Naive thymus-derived CD4-positive, alpha-beta T cell (primary cell): ENCODE results near the gene TCAF1. TPM values are rescaled to one million over a fixed set of nuclear protein-coding genes. Genes with fewer than 3 reads are reported as not detected.

Source experiments
- ATAC-seq: fragments of 150-1000 bp; cut with Tn5 transposase; 2 replicates; pipeline ENCODE4 v1.10.0; 2021; ENCODE audit warnings: mild to moderate bottlenecking, moderate library complexity
- CTCF ChIA-PET: fragments of 350-600 bp; sonication (Branson Sonifier 250); formaldehyde crosslinking; loops from one replicate; lab custom pipeline; 2021; ENCODE audit warnings: antibody characterized with exemption; lab: Charles Lee
- POLR2A ChIA-PET: fragments of 350-600 bp; sonication (Branson Sonifier 250); formaldehyde crosslinking; loops from one replicate; lab custom pipeline; 2021; ENCODE audit warnings: antibody characterized with exemption, inconsistent platforms; lab: Charles Lee
- DNase-seq, 9 donors: peaks; one replicate each; pipeline versions ENCODE4 v3.0.0 to v3.0.0-alpha.2; 2020 to 2022; ENCODE audit warnings: mixed read lengths in 1 of 9
- H3K27ac ChIP-seq: one replicate; pipeline ENCODE4 v1.7.0; 2013; ENCODE audit warnings: mild to moderate bottlenecking, low read depth, low read length, moderate library complexity
- H3K27me3 ChIP-seq, 2 donors: one replicate each; pipeline ENCODE4 v1.7.0; 2013; ENCODE audit warnings: low read length in 2 of 2, mild to moderate bottlenecking in 2 of 2, moderate library complexity in 2 of 2; ENCODE audit not compliant: control insufficient read depth in 2 of 2, insufficient read depth in 2 of 2
- H3K36me3 ChIP-seq, 3 experiments: 1 replicate in 2 of 3; 2 replicates in 1 of 3; pipeline ENCODE4 v1.7.0; 2013; ENCODE audit warnings: low read length in 3 of 3, mild to moderate bottlenecking in 3 of 3, moderate library complexity in 1 of 3; ENCODE audit not compliant: insufficient read depth in 3 of 3, control insufficient read depth in 2 of 3
- H3K4me1 ChIP-seq, 2 donors: one replicate each; pipeline ENCODE4 v1.7.0; 2013; ENCODE audit warnings: low read length in 2 of 2, mild to moderate bottlenecking in 2 of 2, moderate library complexity in 1 of 2; ENCODE audit not compliant: control insufficient read depth in 2 of 2, insufficient read depth in 2 of 2
- H3K4me3 ChIP-seq: 2 replicates; pipeline ENCODE4 v1.7.0; 2013; ENCODE audit warnings: mild to moderate bottlenecking, low read length
- H3K9me3 ChIP-seq, 3 experiments: 1 replicate in 2 of 3; 2 replicates in 1 of 3; pipeline ENCODE4 v1.7.0; 2013; ENCODE audit warnings: low read length in 3 of 3; ENCODE audit not compliant: control insufficient read depth in 2 of 3
- H3K27ac Mint-ChIP-seq, 9 donors: one replicate each; pipeline ENCODE4 v1.8.0; 2020 to 2022; ENCODE audit warnings: mixed read lengths in 9 of 9, mild to moderate bottlenecking in 8 of 9, moderate library complexity in 5 of 9, inconsistent platforms in 2 of 9
- H3K27me3 Mint-ChIP-seq, 5 donors: one replicate each; pipeline ENCODE4 v1.8.0; 2021 to 2022; ENCODE audit warnings: mixed read lengths in 5 of 5, mild to moderate bottlenecking in 1 of 5
- H3K36me3 Mint-ChIP-seq, 5 donors: one replicate each; pipeline ENCODE4 v1.8.0; 2020 to 2022; ENCODE audit warnings: mixed read lengths in 5 of 5, mild to moderate bottlenecking in 3 of 5, inconsistent platforms in 1 of 5
- H3K4me1 Mint-ChIP-seq, 7 donors: one replicate each; pipeline ENCODE4 v1.8.0; 2020 to 2022; ENCODE audit warnings: mixed read lengths in 7 of 7, mild to moderate bottlenecking in 3 of 7, inconsistent platforms in 1 of 7
- H3K4me3 Mint-ChIP-seq, 10 donors: one replicate each; pipeline ENCODE4 v1.8.0; 2020 to 2022; ENCODE audit warnings: mild to moderate bottlenecking in 10 of 10, mixed read lengths in 10 of 10, moderate library complexity in 6 of 10, inconsistent platforms in 2 of 10
- H3K9me3 Mint-ChIP-seq, 11 donors: one replicate each; pipeline ENCODE4 v1.8.0; 2020 to 2022; ENCODE audit warnings: mixed read lengths in 11 of 11, mild to moderate bottlenecking in 4 of 11, inconsistent platforms in 1 of 11, moderate library complexity in 1 of 11
- intact Hi-C, 2 donors: fragments of 100-400 bp; cut with micrococcal nuclease; formaldehyde crosslinking; loops; one replicate each; pipeline ENCODE4 v1.15.1; 2023
- polyA plus RNA-seq, 2 donors: library from polyadenylated mRNA; unstranded; fragments of 300-500 nt; fragmentation: Illumina TruSeq; gene quantifications; one replicate each; pipeline ENCODE4 v1.2.3, GENCODE V29; 2021
- total RNA-seq, 6 experiments: library from RNA in 5 of 6; stranded (reverse) in 5 of 6; gene quantifications; 1 replicate in 5 of 6; 2 replicates in 1 of 6; pipeline ENCODE4 v1.2.3 and lab custom pipeline; 2021 to 2026

The TCAF1 gene
- total and polyA plus RNA-seq, 7 experiments from 2014 or later = 6.8 to 19.4 (median 11.1) TPM

GRCh38 chr7:143936087-143937009 lies 34.4 kb upstream of the TCAF1 start:
- peaks cover 0 to 8% (median 0%) of the 10 kb centered on the region in 7 donors for H3K4me1 Mint-ChIP-seq
- Histone ChIP-seq H3K27ac (no peak overlapping the region), H3K27me3 (no peaks in the 10 kb centered on the region), H3K36me3 (no peaks in the 10 kb centered on the region), H3K9me3 (peaks cover 0 to 4% (median 0%) of the 10 kb centered on the region in 3 experiments), H3K4me3 (no peak overlapping the region), H3K4me1 (no peaks in the 10 kb centered on the region)
- DNase-seq (no peak), ATAC-seq (no peak)
- POLR2A ChIA-PET = no interaction called here
- H3K27ac Mint-ChIP-seq = no peak overlapping the region
- peaks cover 0 to 6% (median 5%) of the 10 kb centered on the region in 5 donors for H3K36me3 Mint-ChIP-seq
- peaks cover 0 to 27% (median 11%) of the 10 kb centered on the region in 11 donors for H3K9me3 Mint-ChIP-seq
- CTCF ChIA-PET = no interaction called here
- H3K27me3 Mint-ChIP-seq = peaks cover 0 to 28% (median 0%) of the 10 kb centered on the region in 5 donors
- intact Hi-C loops = no loop called here
- H3K4me3 Mint-ChIP-seq = no peak overlapping the region

- ATAC-seq (no peak), DNase-seq (no peak)
- H3K9me3 ChIP-seq = peaks cover 0 to 4% (median 0%) of the 10 kb centered on the region in 3 experiments
- H3K36me3 ChIP-seq = no peaks in the 10 kb centered on the region
- H3K4me3 ChIP-seq = no peak within 1 kb of the TSS
- Mint-ChIP-seq H3K4me1 (peaks cover 0 to 8% (median 0%) of the 10 kb centered on the region in 7 donors), H3K36me3 (peaks cover 0 to 6% (median 5%) of the 10 kb centered on the region in 5 donors), H3K9me3 (peaks cover 0 to 27% (median 11%) of the 10 kb centered on the region in 11 donors), H3K27ac (no peak within 1 kb of the TSS), H3K27me3 (peaks cover 0 to 28% (median 0%) of the 10 kb centered on the region in 5 donors), H3K4me3 (no peak within 1 kb of the TSS)
- H3K27me3 ChIP-seq = no peaks in the 10 kb centered on the region
- POLR2A ChIA-PET = no interaction called here
- H3K4me1 ChIP-seq = no peaks in the 10 kb centered on the region
- CTCF ChIA-PET = no interaction called here
- no peak within 1 kb of the TSS for H3K27ac ChIP-seq
- intact Hi-C loops = no loop called here
Observed at GRCh38 chr7:143934526-143935325, 32.8 kb upstream of the TCAF1 start, which contains the start of gene OR2F2. TSS of gene OR2F2 (plus strand) at chr7:143935233. CDS start at chr7:143935233, 0 bp downstream.

- POLR2A ChIA-PET = no interaction called here
Observed at GRCh38 chr7:143931739-143932138, 29.8 kb upstream of the TCAF1 start.

GRCh38 chr7:143929224-143929920 lies 27.4 kb upstream of the TCAF1 start:
- H3K9me3 Mint-ChIP-seq = peaks cover 0 to 18% (median 11%) of the 10 kb centered on the region in 11 donors
- H3K4me3 Mint-ChIP-seq = no peak overlapping the region
- POLR2A ChIA-PET = interaction anchor here (0.9 kb wide), 1 partner anchor 90 kb away, joined by 3 read pairs; no protein-coding TSS in a partner anchor
- intact Hi-C loops = no loop called here
- no peak overlapping the region for H3K27ac Mint-ChIP-seq
- Histone ChIP-seq H3K27ac (no peak overlapping the region), H3K9me3 (peaks cover 0 to 4% (median 0%) of the 10 kb centered on the region in 3 experiments), H3K4me1 (no peaks in the 10 kb centered on the region), H3K36me3 (no peaks in the 10 kb centered on the region), H3K4me3 (no peak overlapping the region), H3K27me3 (no peaks in the 10 kb centered on the region)
- peaks cover 0 to 17% (median 3%) of the 10 kb centered on the region in 5 donors for H3K27me3 Mint-ChIP-seq
- ATAC-seq (no peak), DNase-seq (no peak)
- peaks cover 0 to 6% (median 5%) of the 10 kb centered on the region in 5 donors for H3K36me3 Mint-ChIP-seq
- CTCF ChIA-PET = no interaction called here
- H3K4me1 Mint-ChIP-seq = peaks cover 0 to 8% (median 0%) of the 10 kb centered on the region in 7 donors

More at GRCh38 chr7:143931739-143932138, 29.8 kb upstream of the TCAF1 start:
- Mint-ChIP-seq H3K27me3 (peaks cover 0 to 24% (median 6%) of the 10 kb centered on the region in 5 donors), H3K36me3 (peaks cover 0 to 6% (median 5%) of the 10 kb centered on the region in 5 donors), H3K4me3 (no peak overlapping the region), H3K9me3 (peaks cover 0 to 27% (median 11%) of the 10 kb centered on the region in 11 donors), H3K27ac (no peak overlapping the region), H3K4me1 (peaks cover 0 to 8% (median 0%) of the 10 kb centered on the region in 7 donors)
- no peak for ATAC-seq
- Histone ChIP-seq H3K27ac (no peak overlapping the region), H3K9me3 (peaks cover 0 to 4% (median 0%) of the 10 kb centered on the region in 3 experiments), H3K4me1 (no peaks in the 10 kb centered on the region), H3K36me3 (no peaks in the 10 kb centered on the region), H3K27me3 (no peaks in the 10 kb centered on the region), H3K4me3 (no peak overlapping the region)
- intact Hi-C loops = no loop called here
- DNase-seq = no peak
- CTCF ChIA-PET = no interaction called here

DNA sequence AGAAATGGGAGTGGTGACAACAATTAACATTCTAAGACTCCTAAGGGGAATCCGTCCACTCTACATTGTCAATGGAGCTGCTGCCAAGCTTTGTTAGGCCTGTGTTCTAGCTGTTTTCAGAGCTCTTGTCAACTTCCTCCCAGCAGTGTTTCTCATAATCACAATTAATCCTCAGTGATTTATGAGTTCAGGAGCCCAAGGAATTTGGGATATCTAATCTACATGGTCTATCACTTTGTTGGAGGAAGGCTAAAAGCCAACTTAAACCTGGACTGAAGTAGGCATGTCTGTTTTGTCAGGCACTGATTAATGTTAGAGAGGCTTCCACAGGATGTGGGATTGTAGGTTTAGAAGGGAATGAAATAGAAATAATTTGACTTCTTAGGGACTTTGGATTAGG lies 22.9 kb upstream of the TCAF1 start:
- Histone ChIP-seq H3K27me3 (peaks cover 0 to 3% of the 10 kb centered on the region in 2 donors), H3K4me1 (no peaks in the 10 kb centered on the region), H3K9me3 (no peaks in the 10 kb centered on the region), H3K27ac (no peak overlapping the region), H3K36me3 (no peaks in the 10 kb centered on the region), H3K4me3 (no peak overlapping the region)
- intact Hi-C loops = no loop called here
- Mint-ChIP-seq H3K4me1 (no peaks in the 10 kb centered on the region), H3K27ac (no peak overlapping the region), H3K27me3 (peaks cover 17 to 46% (median 28%) of the 10 kb centered on the region in 5 donors), H3K9me3 (peaks cover 0 to 1% (median 0%) of the 10 kb centered on the region in 11 donors), H3K4me3 (no peak overlapping the region), H3K36me3 (no peaks in the 10 kb centered on the region)
- POLR2A ChIA-PET = no interaction called here
- CTCF ChIA-PET = no interaction called here
- no peak for DNase-seq
- no peak for ATAC-seq
